HK-2 (cell line): ENCODE data around the gene RAB9B.

Experiments
- DNase-seq: peaks from one replicate; pipeline ENCODE4 v3.0.0-alpha.2; 2018; ENCODE audit not compliant: unreplicated experiment

The RAB9B gene

DNA sequence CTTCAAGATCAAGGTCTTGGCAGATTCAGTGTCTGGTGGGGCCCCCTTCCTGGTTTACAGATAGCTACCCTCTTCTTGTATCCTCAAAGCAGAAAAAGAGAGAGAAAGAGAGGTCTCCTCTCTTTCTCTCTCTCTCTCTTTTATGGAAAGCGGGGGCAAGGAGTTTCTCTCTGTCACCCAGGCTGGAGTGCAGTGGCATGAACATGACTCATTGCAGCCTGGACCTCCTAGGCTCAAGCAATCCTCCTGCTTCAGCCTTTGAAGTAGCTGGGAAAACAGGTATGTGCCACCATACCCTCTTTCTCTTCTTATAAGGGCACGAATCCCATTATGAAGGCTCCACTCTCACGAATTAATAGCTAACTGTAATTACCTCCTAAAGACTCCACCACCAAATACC is 20.2 kb downstream of the RAB9B start:
- DNase-seq, result no peak

DNA sequence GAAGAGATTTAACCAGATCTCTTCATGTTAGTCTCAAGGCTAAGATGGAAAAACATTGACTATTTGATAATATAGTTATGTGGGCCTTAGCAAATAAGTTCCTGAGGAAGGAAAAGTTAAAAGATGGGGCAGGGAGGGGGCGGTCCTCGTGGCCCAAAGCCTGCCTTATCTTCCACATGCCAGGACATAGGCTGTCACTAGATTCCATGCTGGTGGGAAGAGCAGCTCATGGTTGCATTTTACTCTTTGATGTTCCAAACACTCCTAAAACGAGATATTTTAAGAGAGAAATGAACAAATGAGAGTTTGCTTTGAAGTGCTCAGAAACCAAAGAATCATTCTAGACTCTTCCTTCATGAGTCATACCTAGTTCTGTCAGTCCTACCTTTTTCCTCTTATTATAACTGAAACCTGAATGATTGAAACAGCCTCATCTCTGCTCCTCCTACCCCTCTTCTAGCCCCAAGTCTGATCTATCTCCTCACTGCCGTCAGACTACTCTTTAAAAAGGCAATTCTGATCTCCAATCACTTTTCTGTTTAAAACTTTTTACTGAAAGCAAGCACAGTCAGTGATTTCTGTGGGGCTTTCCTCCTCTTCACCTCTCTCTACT is 25.1 kb downstream of the RAB9B start:
- no peak for DNase-seq

DNA sequence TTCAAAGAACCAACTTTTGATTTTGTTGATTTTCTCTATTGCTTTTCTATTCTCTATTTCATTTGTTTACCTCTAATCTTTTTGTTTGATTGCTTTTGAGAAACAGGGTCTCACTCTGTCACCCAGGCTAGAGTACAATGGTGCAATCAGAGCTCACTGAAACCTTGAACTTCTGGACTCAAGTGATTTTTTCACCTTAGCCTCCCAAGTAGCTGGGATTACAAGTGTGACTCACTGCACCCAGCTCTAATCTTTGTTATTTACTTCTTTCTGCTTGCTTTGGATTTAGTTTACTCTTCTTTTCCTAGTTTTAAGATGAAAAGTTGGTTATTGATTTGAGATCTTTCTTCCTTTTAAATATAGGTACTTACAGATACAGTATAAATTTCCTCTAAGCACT is 26.2 kb downstream of the RAB9B start:
- DNase-seq, result no peak

DNA sequence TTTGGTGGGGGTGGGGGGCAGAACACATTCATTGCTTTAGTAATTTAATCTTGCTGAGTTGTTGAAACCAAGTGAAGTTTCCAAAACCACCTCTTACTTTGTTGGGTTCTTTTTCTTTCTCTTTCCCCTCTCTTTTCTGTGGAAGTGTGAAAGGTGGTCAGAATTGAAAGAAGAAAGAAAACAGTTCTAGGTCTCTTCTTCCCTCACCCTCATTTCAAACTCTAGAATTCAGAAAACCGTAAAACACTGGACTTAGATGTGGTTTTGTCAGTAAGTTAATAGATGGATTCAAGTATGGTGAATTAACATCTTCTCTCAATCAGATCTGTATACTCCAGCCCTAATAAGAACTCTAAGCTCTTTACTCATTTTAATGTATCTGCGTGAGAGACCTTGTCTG is 31.7 kb downstream of the RAB9B start:
- no peak for DNase-seq

DNA sequence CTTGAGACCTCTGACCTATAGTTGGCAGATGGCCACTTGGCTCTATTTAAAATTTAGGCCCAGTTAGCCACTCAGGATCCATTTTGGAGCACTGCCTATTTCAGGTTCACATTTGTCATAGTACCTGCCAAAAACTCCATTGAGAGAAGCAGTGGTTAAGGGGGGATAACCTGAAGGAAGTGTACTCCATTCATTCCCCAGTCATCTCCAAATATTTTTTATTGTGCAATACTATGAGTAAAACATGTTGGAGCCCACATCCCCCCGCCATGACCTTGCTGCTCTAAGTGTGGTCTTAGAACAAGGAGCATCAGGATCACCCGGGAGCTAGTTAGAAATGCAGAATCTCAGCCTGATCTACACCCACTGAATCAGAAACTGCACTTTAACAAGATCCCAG is 34.4 kb downstream of the RAB9B start:
- DNase-seq, result no peak

DNA sequence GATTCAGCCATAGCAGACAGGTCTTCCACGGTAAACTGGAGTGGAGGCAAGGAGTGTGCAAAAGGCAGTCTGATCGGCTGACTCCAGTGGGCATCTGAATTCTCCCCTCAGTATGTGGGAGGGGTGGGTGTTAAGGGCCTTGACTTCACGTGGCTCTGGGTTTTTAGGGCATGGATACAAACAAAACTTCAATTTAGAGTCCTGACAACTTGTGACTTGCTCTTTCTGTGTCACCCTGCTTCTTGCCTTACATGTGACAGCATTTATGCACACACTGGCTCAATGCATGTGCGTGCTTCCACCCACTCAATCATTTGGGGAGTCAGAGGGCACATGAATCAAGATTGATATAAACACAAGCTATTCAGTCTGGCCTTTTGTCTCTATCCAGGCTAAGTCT is 37.9 kb downstream of the RAB9B start:
- no peak for DNase-seq

DNA sequence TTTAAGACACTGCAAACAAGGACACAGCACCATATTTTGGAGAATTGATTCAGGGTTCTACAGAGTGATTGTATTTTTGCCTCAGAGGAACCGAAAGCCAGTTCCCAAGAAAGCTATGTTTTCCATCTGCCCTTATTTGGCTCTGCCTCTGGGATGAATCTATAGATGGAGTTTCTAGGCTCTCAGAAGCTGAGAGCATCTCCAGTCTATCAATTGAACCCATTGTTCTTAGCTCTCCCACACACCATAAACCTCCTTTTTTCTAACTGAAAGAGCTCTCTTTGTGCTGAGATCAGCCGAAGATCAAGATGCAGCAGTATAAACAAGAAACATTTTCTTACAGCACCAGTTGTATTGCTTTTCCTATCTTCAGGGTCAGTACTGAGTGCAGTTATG is 38.5 kb downstream of the RAB9B start:
- DNase-seq, result no peak

DNA sequence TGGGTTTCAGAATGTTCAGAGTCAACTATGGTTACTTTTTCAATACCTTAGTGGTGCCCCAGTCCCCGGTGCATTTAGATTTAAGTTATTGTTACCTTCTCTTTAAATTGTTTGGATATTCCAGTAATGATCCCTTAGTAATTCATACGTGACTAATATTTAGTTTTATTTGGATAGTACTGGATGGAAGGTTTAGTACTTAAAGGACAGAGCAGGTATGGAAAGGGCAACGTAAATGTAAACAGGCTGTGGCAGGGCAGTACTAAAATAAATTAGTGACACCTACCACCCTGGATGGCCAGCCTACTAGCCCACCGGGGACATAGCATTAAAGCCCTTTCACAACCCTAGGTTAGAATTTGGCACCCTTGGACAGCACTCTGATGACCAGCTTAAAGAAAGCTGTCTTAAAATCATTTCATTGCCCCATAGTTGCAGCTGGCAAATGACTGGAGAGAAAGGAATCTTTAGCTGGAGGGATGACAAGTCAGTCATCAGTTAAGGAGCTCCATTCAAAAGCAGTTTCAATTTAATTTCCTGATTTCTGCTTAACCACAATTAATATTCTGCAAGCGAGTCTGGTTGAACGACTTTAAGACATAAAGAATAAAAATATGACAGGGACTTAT is 39.0 kb downstream of the RAB9B start:
- no peak for DNase-seq

DNA sequence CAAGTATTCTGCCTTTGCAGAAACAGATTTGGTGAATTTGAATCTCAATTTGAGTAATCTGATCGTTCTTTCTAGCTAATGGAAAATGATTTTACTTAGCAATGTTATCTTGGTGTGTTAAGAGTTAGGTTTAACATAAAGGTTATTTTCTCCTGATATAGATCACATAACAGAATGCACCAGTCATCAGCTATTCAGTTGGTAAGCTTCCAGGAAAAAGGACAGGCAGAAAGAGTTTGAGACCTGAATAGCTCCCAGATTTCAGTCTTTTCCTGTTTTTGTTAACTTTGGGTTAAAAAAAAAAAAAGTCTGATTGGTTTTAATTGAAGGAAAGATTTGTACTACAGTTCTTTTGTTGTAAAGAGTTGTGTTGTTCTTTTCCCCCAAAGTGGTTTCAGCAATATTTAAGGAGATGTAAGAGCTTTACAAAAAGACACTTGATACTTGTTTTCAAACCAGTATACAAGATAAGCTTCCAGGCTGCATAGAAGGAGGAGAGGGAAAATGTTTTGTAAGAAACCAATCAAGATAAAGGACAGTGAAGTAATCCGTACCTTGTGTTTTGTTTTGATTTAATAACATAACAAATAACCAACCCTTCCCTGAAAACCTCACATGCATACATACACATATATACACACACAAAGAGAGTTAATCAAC is 40.1 kb downstream of the RAB9B start:
- no peak for DNase-seq

DNA sequence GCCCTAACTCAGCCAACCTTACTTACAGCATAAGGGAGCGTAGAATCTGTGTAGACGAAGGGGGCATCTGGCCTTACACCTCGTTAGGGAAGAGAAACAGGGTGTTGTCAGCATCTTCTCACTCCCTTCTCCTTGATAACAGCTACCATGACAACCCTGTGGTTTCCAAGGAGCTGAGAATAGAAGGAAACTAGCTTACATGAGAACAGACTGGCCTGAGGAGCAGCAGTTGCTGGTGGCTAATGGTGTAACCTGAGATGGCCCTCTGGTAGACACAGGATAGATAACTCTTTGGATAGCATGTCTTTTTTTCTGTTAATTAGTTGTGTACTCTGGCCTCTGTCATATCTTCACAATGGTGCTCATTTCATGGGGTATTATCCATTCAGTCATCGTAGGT is 40.8 kb downstream of the RAB9B start:
- no peak for DNase-seq

DNA sequence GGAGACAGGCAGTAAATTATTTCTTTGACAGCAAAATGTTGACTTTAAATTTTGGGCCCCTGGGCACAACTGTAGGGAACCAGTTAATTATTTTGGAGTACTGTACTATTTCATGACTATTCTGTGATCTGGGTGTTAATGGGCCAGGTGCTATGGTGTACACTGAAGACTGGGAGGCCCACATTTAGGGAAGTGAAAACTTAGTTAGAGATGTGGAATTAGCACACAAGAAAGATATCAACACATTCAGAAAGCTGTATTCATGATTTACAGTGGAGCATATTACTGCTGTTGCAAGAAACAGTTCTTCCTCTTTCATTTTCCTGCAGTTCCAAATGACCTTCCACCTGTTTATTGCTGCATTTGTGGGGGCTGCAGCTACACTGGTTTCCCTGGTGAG is 43.1 kb downstream of the RAB9B start:
- no peak for DNase-seq

DNA sequence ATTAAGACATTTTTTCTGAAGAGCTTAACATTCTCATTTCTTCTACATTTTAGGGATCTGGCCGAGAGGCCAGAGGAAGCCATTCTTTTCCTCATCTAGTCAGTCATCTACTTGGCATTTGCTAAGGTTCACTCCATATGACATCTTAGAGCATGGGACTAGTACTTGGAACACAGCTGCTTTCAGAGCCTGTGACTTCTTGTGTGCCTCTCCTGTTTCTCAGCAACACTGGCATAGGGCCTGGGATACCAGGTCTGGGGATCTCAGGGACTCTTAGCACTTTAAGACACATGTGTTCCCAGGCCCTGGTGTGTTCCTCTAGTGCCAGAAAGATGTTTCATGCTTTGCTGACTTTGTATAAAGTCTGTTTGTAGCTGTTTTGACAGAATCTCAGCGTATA is 48.1 kb downstream of the RAB9B start:
- no peak for DNase-seq

DNA sequence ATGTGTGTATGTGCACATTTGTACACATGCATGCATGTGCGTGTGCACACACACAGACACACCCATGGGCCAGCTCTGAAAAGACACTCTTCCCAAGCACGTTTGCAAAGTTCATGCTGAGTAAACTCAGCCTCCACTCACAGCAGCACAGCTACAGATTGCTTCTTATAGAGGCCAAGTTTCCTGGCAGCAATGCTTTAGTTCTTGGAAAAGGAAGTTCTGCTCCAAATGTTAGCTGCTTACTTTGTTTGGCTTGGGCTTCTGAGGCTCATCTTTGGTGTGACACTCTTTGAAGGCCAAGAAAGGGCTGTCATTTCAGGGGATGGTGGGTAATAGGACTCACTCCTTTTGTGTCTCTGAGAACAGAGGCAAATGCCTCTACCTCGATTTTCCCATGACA is 48.9 kb downstream of the RAB9B start:
- no peak for DNase-seq

DNA sequence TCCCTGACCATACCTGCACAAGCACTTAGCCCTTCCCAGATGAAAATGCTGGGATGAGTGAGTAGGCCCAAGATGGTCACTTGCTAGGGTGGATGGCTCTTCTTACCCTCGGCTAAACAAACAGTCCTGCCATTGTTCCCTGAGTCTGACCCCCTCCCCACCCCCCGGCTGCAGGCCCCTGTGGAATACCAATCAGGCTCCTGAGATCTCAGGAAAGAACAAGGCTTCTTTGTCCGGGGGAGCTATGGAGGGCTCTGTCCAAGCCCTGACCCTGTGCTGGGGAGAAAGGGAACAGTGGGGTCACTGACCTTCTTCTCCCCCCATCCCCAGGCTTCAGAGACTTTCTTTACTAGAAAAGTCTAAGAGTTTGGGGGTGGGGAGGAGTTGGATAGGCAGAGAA is 49.4 kb downstream of the RAB9B start:
- DNase-seq, result no peak

DNA sequence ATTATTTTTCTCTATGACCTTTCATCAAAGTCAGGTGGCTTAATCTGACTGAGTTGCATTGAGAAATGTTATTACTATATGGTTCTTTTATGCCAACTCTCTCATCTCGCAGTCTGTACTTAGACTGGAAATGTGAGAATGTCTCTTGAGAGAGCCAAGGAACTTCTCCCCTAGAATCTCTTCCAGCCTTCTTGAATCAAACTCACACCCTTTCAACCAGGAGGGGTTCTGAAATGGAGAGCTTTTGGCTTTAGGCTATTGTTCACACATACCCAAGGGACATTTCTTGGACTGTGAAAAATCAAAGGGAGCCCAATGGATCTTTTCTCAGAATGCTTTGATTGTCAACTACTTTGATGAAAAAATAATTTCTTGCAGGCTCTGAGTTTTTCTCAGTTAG is 50.4 kb downstream of the RAB9B start:
- DNase-seq, result no peak

DNA sequence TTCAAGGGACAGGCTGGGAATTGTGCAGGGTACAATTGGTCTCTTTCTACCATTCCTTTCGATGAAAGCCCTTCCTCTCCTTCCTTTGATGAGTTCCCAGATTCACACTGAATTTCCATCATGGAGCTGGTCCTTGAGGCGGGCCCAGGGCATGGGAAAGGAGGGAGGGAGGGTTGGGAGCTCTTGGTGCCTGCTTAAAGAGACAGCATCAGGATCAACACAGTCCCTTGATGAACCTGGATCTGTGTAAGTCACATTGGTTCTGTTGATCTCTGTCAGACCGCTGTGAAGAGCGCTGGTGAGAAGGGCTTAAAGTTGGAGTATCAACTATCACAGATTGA is 51.0 kb downstream of the RAB9B start:
- no peak for DNase-seq

DNA sequence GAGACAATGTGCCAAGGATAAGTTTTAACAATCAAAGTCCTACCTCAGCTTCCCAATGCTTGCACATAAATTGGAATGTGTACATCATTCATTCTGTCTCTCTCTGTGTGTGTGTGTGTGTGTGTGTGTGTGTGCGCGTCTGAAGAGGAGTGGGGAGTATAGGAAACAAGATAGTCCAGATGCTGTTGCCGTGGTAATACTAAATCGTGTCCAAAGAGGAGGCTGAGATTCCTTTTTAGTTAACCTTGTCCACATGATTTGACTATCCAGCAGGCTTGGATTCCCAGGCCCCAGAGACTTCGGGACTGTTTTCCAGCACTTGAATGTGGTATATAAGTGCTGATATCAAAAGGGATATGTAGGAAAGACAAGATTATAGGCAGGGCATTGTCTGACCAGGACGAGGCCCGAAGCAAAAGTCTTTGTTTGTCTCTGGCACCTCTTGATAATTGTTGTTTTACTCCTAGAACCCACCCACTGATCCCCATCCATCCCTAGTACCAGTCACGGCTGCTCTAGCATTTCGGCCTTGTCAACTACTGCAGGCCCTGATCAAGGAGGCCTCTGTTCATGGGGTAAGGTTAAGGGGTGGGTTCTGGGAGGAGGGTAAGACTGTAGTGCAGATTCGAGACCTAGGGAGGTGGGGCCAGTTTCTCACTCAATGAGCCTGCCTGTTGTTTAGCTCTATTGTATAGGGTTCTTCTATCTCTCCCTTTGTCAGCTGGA is 51.6 kb downstream of the RAB9B start:
- no peak for DNase-seq

DNA sequence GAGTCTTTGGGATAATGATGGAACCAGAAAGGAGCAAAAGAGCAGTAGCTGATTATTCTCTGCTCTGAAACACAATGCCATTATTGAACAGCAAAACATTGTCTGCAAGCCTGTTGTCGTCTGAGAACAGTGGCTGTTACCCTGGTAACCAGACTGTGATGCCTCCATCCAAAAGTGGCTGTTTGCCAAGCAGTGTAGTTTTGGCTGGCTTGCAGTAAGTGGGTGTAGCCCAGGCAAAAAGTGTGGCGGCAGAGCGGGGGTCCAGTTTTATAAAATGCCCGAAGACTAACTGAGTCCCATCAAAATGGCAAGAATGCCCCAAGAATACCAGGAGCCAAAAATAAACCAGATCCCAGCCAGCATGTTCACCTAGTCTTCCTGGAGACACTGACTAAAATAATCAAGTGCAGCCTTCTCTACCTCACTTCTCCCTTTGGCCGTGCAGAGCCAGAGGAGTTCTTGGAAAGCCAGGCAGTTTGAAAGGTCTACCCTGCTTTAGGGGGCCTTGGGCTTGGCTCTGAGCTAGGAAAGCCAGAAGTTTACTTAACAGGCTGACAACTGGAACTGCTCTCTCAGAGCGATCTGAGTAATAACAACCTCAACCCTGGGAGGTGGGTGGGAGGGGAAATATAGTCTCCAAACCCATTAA is 52.8 kb downstream of the RAB9B start:
- no peak for DNase-seq

DNA sequence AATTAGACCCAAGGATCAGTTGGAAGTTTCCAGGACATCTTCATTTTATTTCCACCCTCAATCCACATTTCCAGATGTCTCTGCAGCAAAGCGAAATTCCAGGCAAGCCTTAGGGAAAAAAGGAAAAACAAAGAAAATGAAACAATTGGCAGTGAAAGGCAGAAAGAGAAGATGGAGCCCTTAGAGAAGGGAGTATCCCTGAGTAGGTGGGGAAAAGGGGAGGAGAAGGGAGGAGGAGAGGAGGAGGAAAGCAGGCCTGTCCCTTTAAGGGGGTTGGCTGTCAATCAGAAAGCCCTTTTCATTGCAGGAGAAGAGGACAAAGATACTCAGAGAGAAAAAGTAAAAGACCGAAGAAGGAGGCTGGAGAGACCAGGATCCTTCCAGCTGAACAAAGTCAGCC is 55.5 kb downstream of the RAB9B start, which contains the start of gene PLP1:
Gene PLP1 (plus strand): TSS at position 295 of the 400 bp plus-strand sequence. CDS start 156 bp downstream, outside the sequence.
- DNase-seq, result no peak

DNA sequence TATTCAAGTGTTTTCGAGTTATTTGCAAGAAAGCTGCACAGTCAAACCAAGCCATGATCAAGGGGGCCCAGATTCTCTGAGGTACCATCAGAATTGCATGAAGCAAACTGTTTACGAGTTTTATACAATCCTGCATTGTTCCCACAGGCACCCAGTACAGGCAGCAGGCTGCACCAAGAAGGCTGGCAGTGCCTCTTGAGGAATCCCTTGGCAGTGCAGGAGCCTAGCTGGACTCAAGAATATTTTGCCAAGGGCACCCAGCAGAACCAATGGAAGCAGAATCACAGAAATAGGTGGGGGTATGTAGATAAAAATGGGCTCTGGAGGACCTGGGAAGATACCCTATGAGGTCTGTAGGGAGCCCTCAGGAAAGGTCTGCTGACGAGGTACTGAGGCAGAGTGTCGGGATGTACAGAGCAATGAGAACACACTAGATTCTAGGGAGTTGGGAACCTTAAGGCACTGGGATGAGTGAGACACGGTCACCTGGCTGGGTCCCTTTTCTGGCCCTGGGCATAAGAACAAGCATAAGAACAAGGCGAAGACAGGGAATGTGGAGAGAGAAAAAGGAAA is 57.9 kb downstream of the RAB9B start:
- peak; percentile 32 for DNase-seq

DNA sequence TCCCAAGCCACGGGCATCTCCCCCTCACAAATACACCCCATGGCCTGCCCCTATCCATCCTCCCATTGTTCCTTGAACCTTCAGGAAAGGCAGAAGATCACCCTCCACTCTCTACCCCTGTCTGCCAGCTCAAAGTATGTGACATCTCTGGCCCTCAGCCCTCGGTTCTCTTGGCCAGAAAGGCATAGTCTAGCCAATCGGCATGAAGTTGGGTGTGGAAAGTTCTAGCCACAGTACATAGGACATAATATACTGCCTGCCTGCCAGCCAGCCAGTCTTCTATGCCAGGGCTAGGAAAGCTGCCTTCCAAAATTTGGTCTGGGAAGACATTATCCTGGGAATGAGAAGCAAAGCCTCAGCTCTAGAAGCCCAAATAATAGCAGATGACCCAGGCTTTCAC is 58.6 kb downstream of the RAB9B start:
- DNase-seq, result no peak
